Body of pancreas (tissue), 2 donors: Measurements from ENCODE around the gene SLC25A19. TPM values are rescaled to one million over a fixed set of nuclear protein-coding genes. Genes with fewer than 3 reads are reported as not detected.

Experiments
- total RNA-seq, 2 donors: library from RNA; depleted of rRNA; stranded (reverse); fragments of >200 nt; gene quantifications; one replicate each; pipeline ENCODE4 v1.1.0, GENCODE V29; 2016

SLC25A19 gene
- total RNA-seq, 2 donors from 2014 or later: 7.6 to 8.3 TPM

Other genes with a start within 250 kb of the SLC25A19 start
- gene ATP5PD, start 242.5 kb downstream of the SLC25A19 start, total RNA-seq: 100 to 1,000 TPM; 105 to 131 TPM
- 10 to 100 TPM; 11.2 to 12.7 TPM for gene KCTD2, start 242.2 kb downstream of the SLC25A19 start, total RNA-seq
- 10 to 100 TPM in 1 of 2 donors, 1 to 10 TPM in 1; 2.1 to 14.8 TPM for gene SLC16A5, start 201.5 kb downstream of the SLC25A19 start, total RNA-seq
- 1 to 10 TPM; 6.7 to 7.9 TPM for gene ARMC7, start 179.5 kb downstream of the SLC25A19 start, total RNA-seq
- 10 to 100 TPM; 69.9 to 71.3 TPM for gene NT5C, start 157.7 kb downstream of the SLC25A19 start, total RNA-seq
- gene JPT1, start 134.9 kb downstream of the SLC25A19 start, total RNA-seq: 10 to 100 TPM; 17.4 to 42.5 TPM
- 10 to 100 TPM; 25.1 to 25.2 TPM for gene SUMO2, start 106.5 kb downstream of the SLC25A19 start, total RNA-seq
- 10 to 100 TPM; 19.7 to 40.2 TPM for gene NUP85, start 83.8 kb downstream of the SLC25A19 start, total RNA-seq
- gene GGA3, start 27.8 kb downstream of the SLC25A19 start, total RNA-seq: 10 to 100 TPM; 13.5 to 24.1 TPM
- gene MRPS7, start 27.6 kb downstream of the SLC25A19 start, total RNA-seq: 10 to 100 TPM; 13.7 to 25.4 TPM
- gene MIF4GD, start 18.2 kb downstream of the SLC25A19 start, total RNA-seq: 10 to 100 TPM; 20.5 to 26.4 TPM
- 100 to 1,000 TPM in 1 of 2 donors, 10 to 100 TPM in 1; 51.9 to 118 TPM for gene GRB2, start 116.2 kb upstream of the SLC25A19 start, total RNA-seq
- gene TMEM94, start 167.2 kb upstream of the SLC25A19 start, total RNA-seq: 100 to 1,000 TPM in 1 of 2 donors, 10 to 100 TPM in 1; 27.2 to 145 TPM
- gene CASKIN2, start 226.1 kb upstream of the SLC25A19 start, total RNA-seq: 10 to 100 TPM in 1 of 2 donors, 1 to 10 TPM in 1; 9.1 to 16.2 TPM
- 100 to 1,000 TPM in 1 of 2 donors, 10 to 100 TPM in 1; 63.8 to 123 TPM for gene TSEN54, start 227.1 kb upstream of the SLC25A19 start, total RNA-seq
- gene LLGL2, start 236.3 kb upstream of the SLC25A19 start, total RNA-seq: 100 to 1,000 TPM; 113 to 251 TPM